ENCODE data around the gene RBM10. TPM values are rescaled to one million over a fixed set of nuclear protein-coding genes. Genes with fewer than 3 reads are reported as not detected.

The RBM10 gene
- total and polyA plus RNA-seq, 2 donors (not counting 1 experiment from before 2014, with no cell fraction given): 48.7 to 51.6 TPM

DNA sequence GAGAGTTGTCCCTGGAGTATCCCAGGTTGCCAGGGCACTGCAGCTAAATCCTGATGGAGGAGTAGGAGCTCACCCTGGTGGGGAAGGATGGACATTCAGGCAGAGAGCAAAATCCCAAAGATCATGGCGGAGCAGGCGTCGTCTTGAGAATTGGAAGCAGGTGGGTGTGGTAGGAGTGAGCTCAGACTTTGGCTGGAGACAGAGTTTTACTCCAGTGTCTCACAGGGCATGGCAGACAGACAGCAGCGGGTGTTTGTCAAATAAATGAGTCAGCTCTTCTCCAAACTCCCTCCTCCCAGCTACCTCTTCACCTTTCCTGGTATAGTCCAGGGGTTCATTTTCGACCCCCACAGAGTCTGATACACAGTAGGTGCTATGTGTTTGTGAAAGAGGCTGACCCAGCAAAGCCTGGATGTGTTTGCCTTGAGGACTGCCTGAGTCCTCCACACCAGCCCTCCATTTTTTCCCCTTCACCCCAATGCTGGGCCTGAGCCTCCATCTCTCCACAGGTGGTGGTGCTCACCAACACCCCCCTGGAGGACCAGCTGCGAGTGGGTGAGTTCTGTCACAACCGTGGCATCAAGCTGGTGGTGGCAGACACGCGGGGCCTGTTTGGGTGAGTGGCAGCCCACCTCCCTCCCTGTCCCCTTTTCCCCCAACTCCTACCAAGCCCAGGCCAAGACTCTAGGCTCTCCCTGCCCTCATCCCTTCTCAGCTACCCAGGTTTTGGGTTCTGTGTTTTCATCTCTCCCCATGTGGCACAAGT is 55.5 kb downstream of the RBM10 start:
- no peak overlapping the region for H3K27ac Mint-ChIP-seq
- no peak for ATAC-seq (ENCODE audit: low read depth)
- no peak overlapping the region for H3K4me3 ChIP-seq (ENCODE audit: control extremely low read depth in 1 of 5, extremely low read depth in 1 of 5, insufficient read depth in 1 of 5, low read depth in 2 of 5, low read length in 4 of 5)
- H3K27ac ChIP-seq (ENCODE audit: low read length in 2 of 2): no peak overlapping the region
- no peak for TF ChIP-seq EZH2 (IDR thresholded peaks at IDR 0.05; ENCODE audit: borderline replicate concordance, insufficient read depth, low read depth, low read length, poor library complexity, severe bottlenecking)
- TF ChIP-seq, protein P1, sequence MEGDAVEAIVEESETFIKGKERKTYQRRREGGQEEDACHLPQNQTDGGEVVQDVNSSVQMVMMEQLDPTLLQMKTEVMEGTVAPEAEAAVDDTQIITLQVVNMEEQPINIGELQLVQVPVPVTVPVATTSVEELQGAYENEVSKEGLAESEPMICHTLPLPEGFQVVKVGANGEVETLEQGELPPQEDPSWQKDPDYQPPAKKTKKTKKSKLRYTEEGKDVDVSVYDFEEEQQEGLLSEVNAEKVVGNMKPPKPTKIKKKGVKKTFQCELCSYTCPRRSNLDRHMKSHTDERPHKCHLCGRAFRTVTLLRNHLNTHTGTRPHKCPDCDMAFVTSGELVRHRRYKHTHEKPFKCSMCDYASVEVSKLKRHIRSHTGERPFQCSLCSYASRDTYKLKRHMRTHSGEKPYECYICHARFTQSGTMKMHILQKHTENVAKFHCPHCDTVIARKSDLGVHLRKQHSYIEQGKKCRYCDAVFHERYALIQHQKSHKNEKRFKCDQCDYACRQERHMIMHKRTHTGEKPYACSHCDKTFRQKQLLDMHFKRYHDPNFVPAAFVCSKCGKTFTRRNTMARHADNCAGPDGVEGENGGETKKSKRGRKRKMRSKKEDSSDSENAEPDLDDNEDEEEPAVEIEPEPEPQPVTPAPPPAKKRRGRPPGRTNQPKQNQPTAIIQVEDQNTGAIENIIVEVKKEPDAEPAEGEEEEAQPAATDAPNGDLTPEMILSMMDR (IDR thresholded peaks at IDR 0.05): no peak
- peaks cover 58% of the 10 kb centered on the region for H4K20me1 ChIP-seq (ENCODE audit: control insufficient read depth, insufficient read depth, low read length, poor library complexity, severe bottlenecking)
- no peak overlapping the region for H2AFZ ChIP-seq (ENCODE audit: insufficient read depth, low read depth, low read length, poor library complexity, severe bottlenecking)
- no peak overlapping the region for H3K9ac ChIP-seq (ENCODE audit: low read length)
- H3K4me1 ChIP-seq (ENCODE audit: control insufficient read depth in 2 of 2, insufficient read depth in 2 of 2, low read length in 2 of 2): peaks cover 20 to 22% of the 10 kb centered on the region in 2 donors
- peaks cover 48% of the 10 kb centered on the region for H3K79me2 ChIP-seq (ENCODE audit: control insufficient read depth, insufficient read depth, low read length)
- no peaks in the 10 kb centered on the region for H3K9me3 Mint-ChIP-seq (ENCODE audit: insufficient read depth)
- no peak overlapping the region for H3K4me2 ChIP-seq (replicated peaks; ENCODE audit: low read depth, low read length, poor library complexity, severe bottlenecking)
- no peak for DNase-seq
- H3K4me1 Mint-ChIP-seq: peaks cover 26% of the 10 kb centered on the region
- ChIA-PET POLR2A (no interaction called here), CTCF (no interaction called here)
- no peaks in the 10 kb centered on the region for H3K9me3 ChIP-seq (ENCODE audit: control extremely low read depth in 1 of 3, control insufficient read depth in 2 of 3, insufficient read depth in 1 of 3, low read length in 2 of 3)
- intact Hi-C loops (cut with micrococcal nuclease): no loop called here
- no peaks in the 10 kb centered on the region for H3K27me3 Mint-ChIP-seq
- H3K36me3 ChIP-seq (replicated peaks in 1 of 2; ENCODE audit: control extremely low read depth in 1 of 2, control insufficient read depth in 1 of 2, extremely low read depth in 1 of 2, insufficient read depth in 2 of 2, low read length in 1 of 2): peaks cover 0 to 73% of the 10 kb centered on the region in 2 experiments
- no peaks in the 10 kb centered on the region for H3K27me3 ChIP-seq (replicated peaks in 1 of 4; ENCODE audit: control extremely low read depth in 1 of 4, control insufficient read depth in 3 of 4, insufficient read depth in 4 of 4, low read length in 3 of 4)
- no CpG with 5 or more reads among the region's 9 CpGs for WGBS (ENCODE audit: insufficient coverage)
- H3K4me3 Mint-ChIP-seq: no peak overlapping the region

DNA sequence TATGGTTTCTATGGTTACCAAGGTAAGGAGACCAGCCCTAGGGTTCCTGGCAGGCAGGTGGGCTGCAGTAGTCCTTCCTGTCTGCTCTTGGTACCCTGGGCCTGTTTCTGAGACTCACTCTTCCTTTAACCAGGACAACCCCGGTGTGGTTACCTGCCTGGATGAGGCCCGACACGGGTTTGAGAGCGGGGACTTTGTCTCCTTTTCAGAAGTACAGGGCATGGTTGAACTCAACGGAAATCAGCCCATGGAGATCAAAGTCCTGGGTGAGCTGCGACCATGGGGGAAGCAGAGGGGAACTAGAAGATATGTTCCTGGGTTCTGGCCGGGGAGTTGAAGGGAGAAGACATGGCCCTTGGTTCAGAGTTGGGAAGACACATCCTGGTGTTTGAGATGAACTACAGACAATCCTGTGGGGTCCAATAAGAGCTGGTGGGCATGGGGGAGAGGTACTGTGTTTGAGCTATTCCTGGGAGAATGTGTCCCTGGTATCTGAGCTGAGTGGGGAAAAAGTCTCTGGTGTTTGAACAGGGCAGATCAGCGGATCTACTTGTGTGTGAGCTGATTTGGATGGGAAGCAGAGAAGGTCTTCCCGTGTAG is 56.4 kb downstream of the RBM10 start:
- Mint-ChIP-seq H3K4me3 (no peak overlapping the region), H3K27ac (no peak overlapping the region), H3K4me1 (peaks cover 17% of the 10 kb centered on the region), H3K9me3 (ENCODE audit: insufficient read depth) (no peaks in the 10 kb centered on the region), H3K27me3 (no peaks in the 10 kb centered on the region)
- no peak overlapping the region for H3K4me2 ChIP-seq (replicated peaks; ENCODE audit: low read depth, low read length, poor library complexity, severe bottlenecking)
- H4K20me1 ChIP-seq (ENCODE audit: control insufficient read depth, insufficient read depth, low read length, poor library complexity, severe bottlenecking): peaks cover 56% of the 10 kb centered on the region
- POLR2A ChIA-PET: interaction anchor here (0.6 kb wide), 1 partner anchor 118 kb away, joined by 3 read pairs; no protein-coding TSS in a partner anchor
- no peak overlapping the region for H3K27ac ChIP-seq (ENCODE audit: low read length in 2 of 2)
- WGBS (ENCODE audit: insufficient coverage): 100% methylated on average over 1 of the region's 9 CpGs
- H3K9ac ChIP-seq (ENCODE audit: low read length): no peak overlapping the region
- H3K27me3 ChIP-seq (replicated peaks in 1 of 4; ENCODE audit: control extremely low read depth in 1 of 4, control insufficient read depth in 3 of 4, insufficient read depth in 4 of 4, low read length in 3 of 4): no peaks in the 10 kb centered on the region
- H3K9me3 ChIP-seq (ENCODE audit: control extremely low read depth in 1 of 3, control insufficient read depth in 2 of 3, insufficient read depth in 1 of 3, low read length in 2 of 3): no peaks in the 10 kb centered on the region
- H3K4me1 ChIP-seq (ENCODE audit: control insufficient read depth in 2 of 2, insufficient read depth in 2 of 2, low read length in 2 of 2): peaks cover 11 to 14% of the 10 kb centered on the region in 2 donors
- TF ChIP-seq EZH2 (IDR thresholded peaks at IDR 0.05; ENCODE audit: borderline replicate concordance, insufficient read depth, low read depth, low read length, poor library complexity, severe bottlenecking): no peak
- TF ChIP-seq, protein P1 (IDR thresholded peaks at IDR 0.05): no peak
- peaks cover 0 to 69% of the 10 kb centered on the region in 2 experiments for H3K36me3 ChIP-seq (replicated peaks in 1 of 2; ENCODE audit: control extremely low read depth in 1 of 2, control insufficient read depth in 1 of 2, extremely low read depth in 1 of 2, insufficient read depth in 2 of 2, low read length in 1 of 2)
- no peak for DNase-seq
- ATAC-seq (ENCODE audit: low read depth): no peak
- H3K4me3 ChIP-seq (ENCODE audit: control extremely low read depth in 1 of 5, extremely low read depth in 1 of 5, insufficient read depth in 1 of 5, low read depth in 2 of 5, low read length in 4 of 5): no peak overlapping the region
- intact Hi-C loops (cut with micrococcal nuclease): no loop called here
- no peak overlapping the region for H2AFZ ChIP-seq (ENCODE audit: insufficient read depth, low read depth, low read length, poor library complexity, severe bottlenecking)
- CTCF ChIA-PET: no interaction called here
- H3K79me2 ChIP-seq (ENCODE audit: control insufficient read depth, insufficient read depth, low read length): peaks cover 39% of the 10 kb centered on the region
